ACHN (cell line): ENCODE data around the gene LIPI.
"Not testable (repeated sequence)": the region's sequence is repeated elsewhere in the genome, so short reads cannot be mapped to it uniquely, and the experiment has no call there.

Experiments used
- DNase-seq: peaks from one replicate; pipeline ENCODE4 v3.0.0-alpha.2; 2015
- in situ Hi-C: cut with HindIII; loops from 2 replicates; pipeline ENCODE4 v1.10.0; 2017; ENCODE audit warnings: low sequenced_read_pairs, low pct_ligation_motif_present, low pct_unique_long_range_greater_than_20kb

Gene LIPI

DNA sequence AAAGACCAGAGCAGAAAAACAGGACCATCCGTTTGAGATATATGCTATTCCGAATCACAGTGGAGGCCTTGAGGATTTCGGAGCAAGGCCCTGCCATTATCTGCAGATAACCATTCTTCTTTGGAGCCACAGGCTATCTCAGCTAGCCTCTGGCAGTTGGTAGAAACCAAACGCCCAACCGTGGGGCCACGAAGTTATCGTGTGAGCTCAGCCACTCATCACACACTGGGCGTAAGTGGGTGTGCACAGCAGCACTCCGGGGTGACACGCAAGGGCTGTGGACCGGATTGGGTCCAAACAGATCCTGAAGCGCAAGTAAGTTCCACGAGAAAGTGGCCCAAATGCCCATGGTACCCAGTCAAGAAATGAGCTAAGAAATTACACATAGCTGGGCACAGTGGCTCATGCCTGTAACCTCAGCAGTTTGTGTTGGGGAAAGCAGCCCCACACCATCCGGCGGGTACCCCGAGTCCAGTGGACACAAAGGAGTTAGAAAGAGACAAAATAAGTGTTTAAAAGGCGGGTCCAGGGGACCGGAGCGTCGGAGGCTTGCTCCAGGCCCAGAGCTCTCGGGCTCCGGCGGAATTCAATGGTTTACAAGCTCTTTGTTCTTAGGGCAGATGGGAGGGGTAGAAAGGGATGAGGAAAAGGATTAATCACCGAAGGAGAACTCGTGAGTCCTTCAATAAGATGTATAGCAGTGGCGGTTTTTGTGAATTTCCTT lies 130.6 kb downstream of the LIPI start:
- no peak for DNase-seq
- in situ Hi-C loops = no loop called here

DNA sequence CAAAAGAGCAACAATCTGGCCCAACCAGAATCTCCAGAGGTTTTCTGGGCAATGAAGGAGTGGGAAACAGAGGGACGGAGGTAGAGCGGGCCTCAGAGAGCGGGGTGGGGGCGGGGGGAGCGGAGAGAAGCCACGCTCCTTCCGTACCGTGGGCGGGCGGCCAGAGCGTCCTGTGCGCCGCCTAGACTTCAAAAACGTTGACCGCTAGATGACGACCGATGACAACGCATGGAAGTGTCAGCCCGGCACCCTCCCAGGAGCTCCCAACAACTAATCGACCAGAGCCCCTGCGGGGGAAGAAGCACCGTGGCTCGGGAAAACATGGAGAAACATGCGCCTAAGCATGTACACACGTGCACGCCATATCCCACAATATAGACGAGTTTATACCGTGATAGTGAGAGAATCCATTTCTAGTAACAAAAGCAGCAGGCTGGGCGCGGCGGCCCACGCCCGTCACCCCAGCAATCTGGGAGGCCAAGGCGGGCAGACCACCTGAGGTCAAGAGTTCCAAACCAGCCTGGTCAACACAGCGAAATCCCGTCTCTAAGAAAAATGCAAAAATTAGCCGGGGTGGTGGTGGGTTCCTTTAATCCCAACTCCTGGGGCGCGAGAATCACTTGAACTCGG lies 131.9 kb downstream of the LIPI start:
- in situ Hi-C loops = no loop called here
- no peak for DNase-seq

DNA sequence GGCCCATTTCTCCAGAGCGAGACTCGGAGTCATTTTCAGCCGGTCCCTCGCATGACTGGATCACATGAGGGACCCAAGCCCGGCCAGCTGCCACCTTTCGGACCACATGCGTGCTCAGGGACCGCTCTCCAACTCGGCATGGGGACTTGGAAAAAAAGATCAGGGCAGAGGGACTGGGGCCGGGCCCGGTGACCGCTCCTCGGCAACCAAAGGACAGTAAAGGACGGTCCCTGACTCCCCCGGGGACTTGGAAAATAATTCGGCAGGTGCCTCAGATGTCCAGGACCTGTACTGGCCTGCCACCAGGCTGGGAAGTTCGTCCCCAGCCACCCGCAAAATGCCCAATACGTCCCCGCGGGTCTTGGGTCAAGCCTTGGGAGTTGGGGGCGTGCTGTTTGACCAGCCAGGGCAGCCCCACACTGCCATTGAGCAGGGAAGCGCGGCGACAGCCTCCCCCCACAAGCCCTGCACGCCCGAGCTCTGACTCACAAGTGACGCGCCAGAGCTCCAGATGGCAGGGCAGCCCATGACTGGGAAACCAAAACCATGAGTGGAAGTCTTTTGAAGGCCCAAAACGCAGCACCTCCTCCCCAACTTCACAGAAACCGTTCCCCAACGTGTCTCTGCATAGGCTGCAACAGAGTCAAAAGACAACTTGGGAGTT lies 134.5 kb downstream of the LIPI start:
- in situ Hi-C loops = no loop called here
- DNase-seq = no peak

DNA sequence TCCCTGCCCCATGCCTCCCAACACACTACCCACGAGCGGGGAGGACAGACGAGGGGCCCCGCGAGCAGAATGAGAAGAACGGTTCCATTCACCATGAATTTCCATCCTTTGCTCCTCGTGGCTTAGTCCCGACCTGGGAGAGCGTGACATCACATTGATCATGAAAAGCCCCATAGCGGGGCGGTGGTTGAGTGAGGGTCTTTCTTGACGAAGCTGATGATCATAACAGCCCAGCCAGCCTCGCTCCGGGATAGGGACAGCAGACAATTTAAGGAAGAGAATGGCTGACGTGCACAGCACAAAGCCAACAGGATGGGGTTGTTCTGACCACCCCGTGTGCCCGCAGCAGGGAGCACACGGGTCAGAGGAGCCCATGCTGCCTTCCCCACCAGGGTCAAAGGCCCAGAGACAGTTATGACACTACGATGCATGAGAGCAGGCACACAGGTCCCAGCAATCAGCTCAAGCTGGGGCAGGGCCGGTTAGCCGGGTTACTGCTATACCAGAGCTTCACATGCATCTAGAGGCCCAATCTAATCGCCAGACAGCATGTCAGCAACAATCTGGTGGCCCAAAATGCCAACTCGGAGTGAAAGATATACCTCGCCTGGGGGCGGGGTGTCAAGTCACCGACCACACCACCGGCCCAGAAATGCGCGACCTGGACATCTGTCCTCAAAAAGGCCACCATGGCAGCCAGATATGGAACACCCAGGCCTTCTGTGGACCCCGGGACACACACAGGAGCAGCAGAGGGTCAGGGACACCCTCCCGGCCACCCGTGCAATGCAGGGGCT lies 135.2 kb downstream of the LIPI start:
- in situ Hi-C loops = no loop called here
- no peak for DNase-seq

DNA sequence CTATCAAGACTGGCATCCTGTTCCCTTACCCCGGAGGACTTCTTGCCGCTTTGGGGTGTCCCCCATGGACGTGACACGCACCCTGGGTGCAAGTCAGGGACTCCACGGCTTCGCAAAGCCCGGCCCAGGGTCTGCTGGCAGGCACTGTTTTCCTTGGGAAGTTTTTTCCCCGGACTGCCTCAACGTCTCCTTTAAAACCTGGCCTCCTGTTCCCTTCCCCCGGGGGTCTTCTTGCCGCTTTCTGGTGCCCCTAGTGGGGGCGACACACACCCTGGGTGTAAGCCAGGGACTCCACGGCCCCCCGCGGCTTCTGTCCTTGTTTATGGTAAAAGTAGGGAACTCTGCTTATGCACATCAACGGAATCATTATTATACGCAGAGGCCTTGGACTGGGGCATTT lies 136.6 kb downstream of the LIPI start:
- no peak for DNase-seq
- in situ Hi-C loops = no loop called here

DNA sequence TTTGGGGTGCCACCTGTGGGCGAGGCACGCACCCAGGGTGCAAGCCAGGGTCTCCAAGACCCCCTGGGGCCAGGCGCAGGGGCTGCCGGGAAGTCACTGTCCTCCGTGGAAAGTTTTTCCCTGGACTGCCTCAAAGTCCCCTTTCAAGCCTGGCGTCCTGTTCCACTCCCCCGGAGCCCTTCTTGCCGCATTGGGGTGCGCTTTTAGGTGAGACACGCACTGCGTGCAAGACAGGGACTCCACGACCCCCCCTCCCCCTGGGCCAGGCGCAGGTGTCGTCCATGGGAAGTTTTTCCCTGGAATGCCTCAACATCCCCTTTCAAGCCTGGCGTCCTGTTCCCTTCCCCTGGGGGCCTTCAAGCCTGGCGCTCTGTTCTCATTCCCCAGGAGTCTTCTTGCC lies 137.1 kb downstream of the LIPI start:
- in situ Hi-C loops = no loop called here
- no peak for DNase-seq

DNA sequence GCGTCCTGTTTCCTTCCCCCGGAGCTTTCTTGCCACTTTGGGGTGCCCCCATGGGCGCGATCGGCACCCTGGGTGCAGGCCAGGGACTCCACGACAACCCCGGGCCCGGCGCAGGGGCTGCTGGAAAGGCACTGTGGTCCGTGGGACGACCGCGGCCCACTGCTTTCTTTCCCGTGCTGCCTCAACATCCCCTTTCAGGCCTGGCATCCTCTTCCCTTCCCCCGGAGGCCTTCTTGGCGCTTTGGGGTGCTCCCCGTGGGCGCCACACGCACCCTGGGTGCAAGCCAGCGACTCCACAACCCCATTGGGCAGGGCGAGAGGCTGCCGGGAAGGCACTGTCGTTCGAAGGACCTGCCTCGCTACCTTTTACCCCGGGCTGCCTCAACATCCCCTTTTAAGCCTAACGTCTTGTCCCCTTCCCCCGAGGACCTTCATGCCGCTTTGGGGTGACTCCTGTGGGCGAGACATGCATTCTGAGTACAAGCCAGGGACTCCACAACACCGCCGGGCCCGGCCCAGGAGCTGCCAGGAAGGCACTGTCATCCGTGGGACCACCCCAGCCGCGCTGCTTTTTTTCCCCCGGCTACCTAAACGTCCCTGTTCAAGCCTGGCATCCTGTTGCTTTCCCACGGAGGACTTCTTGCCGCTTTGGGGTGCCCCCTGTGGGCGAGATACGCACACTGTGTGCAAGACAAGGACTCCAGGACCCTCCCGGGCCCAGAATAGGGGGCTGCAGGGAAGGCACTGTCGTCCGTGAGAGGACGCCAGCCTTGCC lies 137.8 kb downstream of the LIPI start:
- in situ Hi-C loops = no loop called here

DNA sequence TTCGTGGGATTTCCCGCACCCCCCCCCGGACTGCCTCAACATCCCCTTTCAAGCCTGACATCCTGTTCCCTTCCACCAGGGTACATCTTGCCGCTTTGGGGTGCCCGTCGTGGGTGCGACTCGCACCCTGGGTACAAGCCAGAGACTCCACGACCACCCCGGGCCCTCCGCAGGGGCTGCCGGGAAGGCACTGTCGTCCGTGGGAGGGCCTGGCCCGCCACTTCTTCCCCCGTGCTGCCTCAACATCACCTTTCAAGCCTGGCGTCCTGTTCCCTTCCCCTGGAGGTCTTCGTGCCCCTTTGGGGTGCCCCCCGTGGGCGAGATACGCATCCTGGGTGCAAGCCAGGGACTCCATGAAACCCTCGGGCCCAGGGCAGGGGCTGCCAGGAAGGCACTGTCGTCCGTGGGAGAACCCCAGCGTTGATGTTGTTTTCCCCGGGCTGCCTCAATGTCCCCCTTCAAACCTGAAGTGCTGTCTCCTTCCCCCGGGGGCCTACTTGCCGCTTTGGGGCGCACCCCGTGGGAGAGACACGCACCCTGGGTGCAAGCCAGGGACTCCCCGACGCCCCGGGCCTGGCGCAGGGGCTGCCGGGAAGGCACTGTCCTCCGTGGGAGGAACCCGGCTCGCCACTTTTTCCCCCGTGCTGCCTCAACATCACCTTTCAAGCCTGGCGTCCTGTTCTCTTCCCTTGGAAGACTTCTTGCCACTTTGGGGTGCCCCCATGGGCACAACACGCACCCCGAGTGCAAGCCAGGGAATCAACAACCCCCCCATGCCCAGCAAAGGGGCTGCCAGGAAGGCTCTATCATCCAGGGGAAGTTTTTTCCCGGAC lies 138.6 kb downstream of the LIPI start:
- in situ Hi-C loops = no loop called here
- no peak for DNase-seq

More for the DNA sequence above, 137.8 kb downstream of the LIPI start:
- DNase-seq = no peak

DNA sequence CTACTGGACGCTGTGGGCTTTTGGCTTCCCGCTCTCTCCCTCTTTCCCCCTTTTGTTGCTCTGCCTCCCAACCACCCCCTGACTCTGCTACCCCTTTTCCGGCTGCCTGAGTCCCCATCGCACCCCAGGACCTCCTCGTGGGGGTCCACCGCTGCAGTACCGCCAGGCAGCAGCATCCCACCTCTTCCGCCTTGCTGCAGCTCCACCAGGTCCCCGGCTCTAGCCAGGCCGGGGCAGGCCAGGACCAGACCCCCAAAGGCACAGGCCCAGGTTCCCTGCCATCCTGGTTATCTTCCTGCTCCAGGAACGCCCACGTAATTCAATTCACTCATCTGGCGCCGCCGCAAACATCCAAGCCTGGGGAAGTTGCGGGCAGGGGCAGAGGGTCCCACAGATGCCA lies 139.8 kb downstream of the LIPI start:
- DNase-seq = no peak
- in situ Hi-C loops = no loop called here

DNA sequence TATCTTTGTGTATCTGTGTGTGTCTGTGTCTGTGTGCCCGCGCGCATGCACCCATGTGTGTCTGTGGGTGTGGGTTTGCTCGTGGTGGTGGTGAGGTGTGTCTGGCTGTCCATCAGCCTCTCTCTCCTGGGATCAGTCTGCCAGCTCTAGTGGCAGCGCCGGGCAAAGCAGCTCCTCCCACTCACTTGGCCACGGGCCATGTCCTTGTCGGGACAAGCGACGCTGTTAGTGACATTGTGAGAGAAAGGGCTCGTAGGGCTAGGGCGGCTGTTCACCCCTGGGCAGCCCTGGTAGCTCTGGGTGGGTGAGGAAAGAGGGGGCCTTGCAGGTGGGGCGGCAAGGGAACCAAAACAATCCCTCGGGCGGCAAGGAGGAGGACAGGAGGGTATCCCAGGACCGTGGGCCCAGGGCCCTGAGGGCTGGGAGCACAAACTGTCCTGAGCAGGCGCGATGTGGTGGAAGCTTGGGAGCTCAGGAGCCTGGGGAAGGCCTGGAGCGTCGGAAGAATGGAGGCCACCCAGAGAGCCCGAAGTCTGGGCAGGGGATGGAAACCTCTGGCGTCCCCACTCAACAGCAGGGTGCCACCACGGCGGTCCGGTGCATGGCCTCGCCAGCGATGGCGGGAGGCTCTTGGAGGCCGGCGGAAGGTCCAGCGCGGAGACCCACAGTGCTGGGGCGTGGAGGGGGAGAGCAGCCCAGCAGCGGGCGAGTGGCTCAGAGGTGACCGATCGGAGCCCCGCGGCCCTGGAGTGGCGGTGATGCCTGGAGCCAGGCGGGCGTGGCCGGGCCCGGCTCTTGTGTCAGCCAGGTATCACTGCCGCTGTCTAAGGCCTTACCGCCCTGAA lies 140.5 kb downstream of the LIPI start:
- no peak for DNase-seq

DNA sequence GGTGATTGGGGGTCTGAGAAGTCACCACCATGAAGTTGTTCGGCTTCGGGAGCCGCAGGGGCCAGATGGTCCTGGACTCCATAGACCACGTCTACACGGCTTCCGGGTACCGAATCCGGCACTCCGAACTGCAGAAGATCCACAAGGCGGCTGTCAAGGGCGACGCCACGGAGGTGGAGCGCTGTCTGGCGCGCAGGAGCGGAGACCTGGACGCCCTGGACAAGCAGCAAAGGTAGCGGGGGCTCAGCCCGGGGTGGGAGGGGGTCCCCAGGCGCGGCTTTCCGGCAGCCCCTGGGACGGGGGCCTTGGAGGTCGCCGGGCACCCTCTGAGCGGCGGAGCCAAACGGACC lies 146.5 kb downstream of the LIPI start:
- no peak for DNase-seq
- in situ Hi-C loops = no loop called here

More for the DNA sequence above, 140.5 kb downstream of the LIPI start:
- in situ Hi-C loops = no loop called here

DNA sequence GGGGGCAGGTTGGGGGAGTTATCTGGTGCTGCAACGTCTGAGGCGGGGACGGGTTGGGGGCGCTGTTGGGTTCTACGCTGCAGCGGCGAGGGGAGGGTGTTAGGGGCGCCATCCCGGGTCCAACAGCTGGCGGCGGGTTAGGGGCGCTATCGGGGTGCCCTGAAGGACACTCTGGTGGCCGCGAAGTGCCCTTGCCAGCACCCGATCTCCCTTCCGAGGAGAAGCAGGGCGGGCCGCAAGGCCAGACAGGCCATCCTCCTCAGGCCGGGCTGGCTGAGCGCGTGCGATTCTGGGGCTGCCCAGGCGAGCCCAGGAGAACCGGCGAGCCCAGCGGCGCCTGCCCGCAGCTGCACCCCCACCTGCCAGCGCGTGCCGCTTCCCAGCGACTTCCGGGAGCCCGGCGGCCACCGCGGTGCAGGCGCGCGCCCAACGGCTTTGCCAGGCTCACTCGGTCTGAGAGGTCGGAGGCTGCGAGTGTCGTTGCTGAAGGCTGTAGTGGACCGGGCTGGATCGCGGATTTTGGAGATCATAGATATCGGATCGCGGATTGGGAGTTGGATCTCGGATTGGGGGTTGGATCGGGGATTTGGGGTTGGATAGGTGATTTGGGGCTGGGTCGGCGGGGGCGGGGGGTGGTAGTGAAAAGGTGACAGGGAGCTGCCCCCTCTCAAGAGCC lies 147.0 kb downstream of the LIPI start:
- in situ Hi-C loops, DNase-seq: not testable (repeated sequence)

DNA sequence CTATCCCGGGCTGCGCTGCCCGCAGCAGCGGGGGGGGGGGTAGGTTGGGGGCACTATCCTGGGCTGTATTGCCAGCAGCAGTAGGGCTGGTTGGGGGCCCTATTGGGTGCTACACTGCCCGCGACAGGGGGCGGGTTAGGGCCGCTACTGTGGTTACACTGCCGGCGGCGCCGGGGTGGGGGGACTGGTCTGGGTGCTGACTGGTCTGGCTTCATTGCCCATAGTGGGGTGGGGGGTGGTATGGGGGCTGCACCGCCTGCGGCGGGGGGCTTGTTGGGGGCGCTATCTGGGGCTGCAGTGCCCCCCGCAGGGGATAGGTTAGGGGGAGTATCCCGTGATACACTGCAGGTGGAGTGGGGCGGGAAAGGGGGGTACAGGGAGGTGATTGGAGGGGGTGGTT lies 148.1 kb downstream of the LIPI start:
- DNase-seq, in situ Hi-C loops: not testable (repeated sequence)

DNA sequence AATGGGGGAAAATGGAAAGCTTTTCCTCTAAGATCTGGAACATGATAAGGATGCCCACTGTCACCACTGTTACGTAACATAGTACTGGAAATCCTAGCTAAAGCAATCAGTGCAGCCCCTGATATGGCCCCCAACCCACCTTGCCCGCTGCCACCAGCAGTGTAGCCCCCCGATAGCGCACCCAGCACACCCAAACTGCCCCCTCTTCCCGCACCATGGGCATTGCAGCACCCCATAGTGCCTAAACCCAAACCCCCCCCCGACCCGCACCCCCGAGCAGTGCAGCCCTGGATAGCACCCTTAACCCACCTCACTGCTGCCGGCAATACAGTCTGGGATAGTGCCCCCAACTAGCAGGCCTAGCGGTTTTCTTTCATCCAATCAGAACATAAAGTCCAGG lies 148.9 kb downstream of the LIPI start:
- DNase-seq, in situ Hi-C loops: not testable (repeated sequence)

DNA sequence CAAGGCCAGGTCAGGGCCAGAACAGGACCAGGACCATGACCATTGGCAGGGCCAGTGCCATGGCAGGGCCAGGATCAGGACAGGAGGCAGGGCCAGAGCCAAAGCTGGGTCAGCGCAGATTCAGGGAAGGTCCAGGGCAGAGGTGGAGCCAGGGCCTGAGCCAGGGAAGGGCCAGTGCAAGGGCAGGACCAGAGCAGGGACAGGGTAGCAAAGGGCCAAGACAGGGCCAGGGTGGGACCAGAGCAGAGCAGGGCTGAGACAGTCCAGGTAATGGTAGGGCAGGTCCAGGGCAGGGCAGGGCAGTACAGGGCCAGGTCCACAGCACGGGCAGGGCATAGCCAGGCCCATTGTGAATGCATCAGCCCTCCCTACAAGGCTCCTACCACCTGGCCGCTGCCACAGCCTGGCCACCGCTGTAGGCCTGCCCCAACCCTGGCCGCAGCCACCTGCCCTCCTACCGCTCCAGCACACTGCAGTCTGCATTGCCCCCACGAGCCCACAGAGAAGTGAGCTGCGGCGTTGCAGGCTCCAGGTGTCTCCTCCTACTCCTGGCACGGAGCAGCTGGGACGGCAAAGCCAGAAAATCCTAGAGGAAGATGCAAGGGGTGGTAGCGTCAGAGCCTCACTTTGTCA lies 151.6 kb downstream of the LIPI start:
- in situ Hi-C loops, DNase-seq: not testable (repeated sequence)
